Mesothelial cell of epicardium (in vitro differentiated cells): Measurements from ENCODE around the gene SYF2. TPM values are rescaled to one million over a fixed set of nuclear protein-coding genes. Genes with fewer than 3 reads are reported as not detected.

ENCODE experiments used
- DNase-seq, 2 experiments: peaks; one replicate each; pipeline ENCODE4 v3.0.0; 2021; ENCODE audit warnings: low spot score in 2 of 2; ENCODE audit not compliant: unreplicated experiment in 2 of 2
- H3K27ac Mint-ChIP-seq: 2 replicates; pipeline ENCODE4 v1.8.0; 2021; ENCODE audit warnings: mixed read lengths
- H3K27me3 Mint-ChIP-seq: 2 replicates; pipeline ENCODE4 v1.8.0; 2021; ENCODE audit warnings: low read depth, mixed read lengths
- H3K36me3 Mint-ChIP-seq: 2 replicates; pipeline ENCODE4 v1.8.0; 2021; ENCODE audit warnings: mixed read lengths
- H3K4me1 Mint-ChIP-seq: 2 replicates; pipeline ENCODE4 v1.8.0; 2021; ENCODE audit warnings: mixed read lengths
- H3K4me3 Mint-ChIP-seq: 2 replicates; pipeline ENCODE4 v1.8.0; 2021; ENCODE audit warnings: mild to moderate bottlenecking, moderate library complexity, mixed read lengths
- H3K9me3 Mint-ChIP-seq: 2 replicates; pipeline ENCODE4 v1.8.0; 2021; ENCODE audit warnings: mixed read lengths
- CTCF ChIP-seq: fragments of 200-600 bp; sonication (generic); IDR thresholded peaks from one replicate; pipeline ENCODE4 v1.5.0; 2021; ENCODE audit warnings: antibody characterized with exemption; ENCODE audit not compliant: unreplicated experiment
- total RNA-seq: library from RNA; stranded (reverse); gene quantifications from 3 replicates; pipeline ENCODE4 v1.2.1, GENCODE V29; 2021

Gene SYF2
- total RNA-seq, 1 donor from 2014 or later = 32.3 TPM

GRCh38 chr1:25198663-25199252 lies 33.5 kb downstream of the SYF2 start:
- DNase-seq = no peak
- Mint-ChIP-seq H3K27ac (peak overlapping the region; percentile 0), H3K9me3 (no peaks in the 10 kb centered on the region), H3K4me1 (peaks cover 34% of the 10 kb centered on the region), H3K4me3 (no peak overlapping the region), H3K27me3 (no peaks in the 10 kb centered on the region), H3K36me3 (no peaks in the 10 kb centered on the region)
- TF ChIP-seq CTCF = no peak

GRCh38 chr1:25197982-25198662 lies 34.2 kb downstream of the SYF2 start:
- Mint-ChIP-seq H3K36me3 (no peaks in the 10 kb centered on the region), H3K4me3 (no peak overlapping the region), H3K27me3 (no peaks in the 10 kb centered on the region), H3K4me1 (peaks cover 34% of the 10 kb centered on the region), H3K9me3 (no peaks in the 10 kb centered on the region), H3K27ac (peak overlapping the region; percentile 7)
- no peak for DNase-seq
- TF ChIP-seq CTCF = no peak

- Mint-ChIP-seq H3K27ac (peak overlapping the region; percentile 7), H3K4me3 (no peak overlapping the region), H3K9me3 (no peaks in the 10 kb centered on the region), H3K27me3 (no peaks in the 10 kb centered on the region), H3K4me1 (peaks cover 34% of the 10 kb centered on the region), H3K36me3 (no peaks in the 10 kb centered on the region)
- no peak for DNase-seq
- TF ChIP-seq CTCF = no peak
These were observed 34.9 kb downstream of the SYF2 start for GRCh38 chr1:25197235-25197975.

GRCh38 chr1:25196830-25197229 lies 35.5 kb downstream of the SYF2 start:
- TF ChIP-seq CTCF = no peak
- peaks cover 34% of the 10 kb centered on the region for H3K4me1 Mint-ChIP-seq
- no peak for DNase-seq
- no peak overlapping the region for H3K4me3 Mint-ChIP-seq
- no peak overlapping the region for H3K27ac Mint-ChIP-seq
- no peaks in the 10 kb centered on the region for H3K27me3 Mint-ChIP-seq
- no peaks in the 10 kb centered on the region for H3K9me3 Mint-ChIP-seq
- no peaks in the 10 kb centered on the region for H3K36me3 Mint-ChIP-seq

- H3K36me3 Mint-ChIP-seq = no peaks in the 10 kb centered on the region
- no peaks in the 10 kb centered on the region for H3K9me3 Mint-ChIP-seq
- TF ChIP-seq CTCF = no peak
- H3K4me3 Mint-ChIP-seq = no peak overlapping the region
- no peak overlapping the region for H3K27ac Mint-ChIP-seq
- no peak for DNase-seq
- peaks cover 34% of the 10 kb centered on the region for H3K4me1 Mint-ChIP-seq
- no peaks in the 10 kb centered on the region for H3K27me3 Mint-ChIP-seq
These were observed 36.5 kb downstream of the SYF2 start for GRCh38 chr1:25195835-25196234.
